D721Med (cell line): ENCODE results near the gene CCSER2.
A peak's percentile ranks its signal among the peaks of the same experiment; 100 is the strongest.

Experiments used
- DNase-seq: peaks from one replicate; pipeline ENCODE4 v3.0.0; 2011; ENCODE audit warnings: low spot score; ENCODE audit not compliant: insufficient read length
- FAIRE-seq: peaks from 2 replicates; lab custom pipeline; 2011; peaks lifted over from hg19 to GRCh38; lab: Jason Lieb, UNC
- TF ChIP-seq, protein P1 (sequence below): IDR thresholded peaks from 2 replicates; pipeline ENCODE4 v1.5.1; 2012; ENCODE audit warnings: mild to moderate bottlenecking, control low read depth; ENCODE audit not compliant: insufficient read depth; ENCODE audit errors: missing control alignments

The CCSER2 gene

DNA sequence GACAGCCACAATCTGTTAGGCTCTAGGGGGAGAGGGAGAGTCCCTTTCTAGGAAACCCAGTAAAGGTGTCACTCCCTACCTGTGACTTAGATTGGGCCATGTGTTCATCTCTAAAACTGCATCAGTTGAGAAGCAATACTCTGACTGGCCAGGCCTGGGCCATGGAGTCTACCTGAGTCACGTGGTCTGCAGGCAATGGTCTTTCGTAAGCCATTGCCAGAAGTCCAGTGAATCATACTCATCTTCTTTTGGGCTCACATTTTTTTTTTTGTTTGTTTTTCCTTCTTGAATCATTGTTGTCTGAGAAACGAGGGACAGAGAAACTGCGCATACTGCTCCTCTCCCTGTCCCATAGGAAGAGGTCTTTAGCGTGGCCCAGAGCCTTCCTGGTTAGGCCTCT is 215.6 kb downstream of the CCSER2 start:
- TF ChIP-seq, protein P1, sequence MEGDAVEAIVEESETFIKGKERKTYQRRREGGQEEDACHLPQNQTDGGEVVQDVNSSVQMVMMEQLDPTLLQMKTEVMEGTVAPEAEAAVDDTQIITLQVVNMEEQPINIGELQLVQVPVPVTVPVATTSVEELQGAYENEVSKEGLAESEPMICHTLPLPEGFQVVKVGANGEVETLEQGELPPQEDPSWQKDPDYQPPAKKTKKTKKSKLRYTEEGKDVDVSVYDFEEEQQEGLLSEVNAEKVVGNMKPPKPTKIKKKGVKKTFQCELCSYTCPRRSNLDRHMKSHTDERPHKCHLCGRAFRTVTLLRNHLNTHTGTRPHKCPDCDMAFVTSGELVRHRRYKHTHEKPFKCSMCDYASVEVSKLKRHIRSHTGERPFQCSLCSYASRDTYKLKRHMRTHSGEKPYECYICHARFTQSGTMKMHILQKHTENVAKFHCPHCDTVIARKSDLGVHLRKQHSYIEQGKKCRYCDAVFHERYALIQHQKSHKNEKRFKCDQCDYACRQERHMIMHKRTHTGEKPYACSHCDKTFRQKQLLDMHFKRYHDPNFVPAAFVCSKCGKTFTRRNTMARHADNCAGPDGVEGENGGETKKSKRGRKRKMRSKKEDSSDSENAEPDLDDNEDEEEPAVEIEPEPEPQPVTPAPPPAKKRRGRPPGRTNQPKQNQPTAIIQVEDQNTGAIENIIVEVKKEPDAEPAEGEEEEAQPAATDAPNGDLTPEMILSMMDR: no peak
- FAIRE-seq (no peak), DNase-seq (no peak)

DNA sequence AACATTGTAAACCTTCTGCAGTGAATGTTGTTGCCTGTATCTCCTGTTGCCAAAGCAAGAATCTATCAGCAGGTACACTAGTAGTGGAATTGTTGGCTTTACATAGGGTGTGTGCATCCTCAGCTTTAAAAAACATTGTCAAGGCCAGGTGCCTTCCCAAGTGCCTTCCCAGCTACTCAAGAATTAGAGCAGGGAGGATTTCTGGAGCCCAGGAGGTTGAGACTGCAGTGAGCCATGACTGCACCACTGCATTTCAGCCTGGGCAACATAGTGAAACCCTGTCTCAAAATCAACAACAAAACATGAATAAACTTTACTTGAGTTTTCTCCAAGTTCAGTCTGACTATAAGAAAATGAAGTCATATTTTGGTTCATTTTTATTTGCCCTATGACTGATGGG is 217.3 kb downstream of the CCSER2 start:
- no peak for DNase-seq
- no peak for FAIRE-seq
- TF ChIP-seq, protein P1: no peak

DNA sequence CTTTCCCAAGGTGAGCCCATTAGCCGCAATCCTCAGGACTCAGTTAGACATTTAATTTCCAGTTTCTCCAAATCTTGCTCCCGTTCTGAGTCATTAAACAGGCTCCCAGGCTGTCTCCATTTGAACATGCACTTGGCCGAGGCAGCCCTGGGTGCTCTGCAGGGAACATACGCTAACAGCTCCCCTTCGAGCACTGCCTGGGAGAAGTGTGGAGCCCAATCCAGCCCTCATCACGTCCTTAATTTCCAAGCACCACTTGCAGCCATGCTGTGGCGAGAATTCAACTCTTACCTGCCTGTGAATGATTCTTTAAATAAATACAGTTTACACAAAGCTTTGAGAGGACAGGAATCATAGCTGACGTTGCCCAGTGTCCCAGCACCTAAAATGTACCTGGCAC is 218.2 kb downstream of the CCSER2 start:
- DNase-seq (no peak), FAIRE-seq (no peak)
- TF ChIP-seq, protein P1: no peak

DNA sequence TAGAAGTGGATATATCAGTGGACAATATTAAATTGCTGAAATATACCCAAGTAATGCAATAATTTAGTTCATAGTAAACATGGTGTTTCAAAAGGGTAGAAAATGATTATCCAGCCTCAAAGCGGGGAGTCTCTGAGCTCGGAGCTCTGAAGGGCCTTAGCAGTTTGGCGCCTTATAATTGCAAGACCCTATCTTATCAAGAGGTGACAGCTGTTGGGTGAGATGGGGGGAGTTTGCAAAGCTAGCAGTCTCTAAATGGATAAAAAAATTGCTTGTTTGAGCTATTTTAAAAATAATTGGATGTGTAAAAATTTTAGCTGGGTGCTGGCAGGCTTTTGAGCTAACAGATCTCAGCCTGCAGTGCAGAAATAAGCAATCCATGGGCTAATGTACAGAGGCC is 219.2 kb downstream of the CCSER2 start:
- no peak for FAIRE-seq
- TF ChIP-seq, protein P1: no peak
- DNase-seq: no peak

DNA sequence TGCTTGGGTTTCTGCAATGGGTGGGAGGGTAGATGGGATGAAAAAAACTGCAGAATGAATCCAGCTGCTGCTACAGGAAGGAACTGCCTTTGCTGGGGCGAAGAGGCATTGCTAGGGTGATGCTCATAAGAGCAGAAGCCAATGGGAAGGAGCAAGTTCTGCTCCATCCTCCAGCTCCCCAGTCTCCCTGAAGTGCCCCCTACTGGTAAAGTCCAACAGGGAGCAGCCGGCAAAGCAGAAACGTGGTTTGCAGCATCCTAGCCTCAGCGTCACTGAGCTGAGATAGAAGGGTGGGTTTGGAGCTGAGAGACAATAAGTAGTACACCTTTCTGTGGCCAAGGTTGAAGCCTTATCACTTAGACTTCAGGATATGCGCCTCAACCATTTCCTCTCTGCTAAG is 220.5 kb downstream of the CCSER2 start:
- TF ChIP-seq, protein P1: peak; percentile 9
- DNase-seq (no peak), FAIRE-seq (no peak)

DNA sequence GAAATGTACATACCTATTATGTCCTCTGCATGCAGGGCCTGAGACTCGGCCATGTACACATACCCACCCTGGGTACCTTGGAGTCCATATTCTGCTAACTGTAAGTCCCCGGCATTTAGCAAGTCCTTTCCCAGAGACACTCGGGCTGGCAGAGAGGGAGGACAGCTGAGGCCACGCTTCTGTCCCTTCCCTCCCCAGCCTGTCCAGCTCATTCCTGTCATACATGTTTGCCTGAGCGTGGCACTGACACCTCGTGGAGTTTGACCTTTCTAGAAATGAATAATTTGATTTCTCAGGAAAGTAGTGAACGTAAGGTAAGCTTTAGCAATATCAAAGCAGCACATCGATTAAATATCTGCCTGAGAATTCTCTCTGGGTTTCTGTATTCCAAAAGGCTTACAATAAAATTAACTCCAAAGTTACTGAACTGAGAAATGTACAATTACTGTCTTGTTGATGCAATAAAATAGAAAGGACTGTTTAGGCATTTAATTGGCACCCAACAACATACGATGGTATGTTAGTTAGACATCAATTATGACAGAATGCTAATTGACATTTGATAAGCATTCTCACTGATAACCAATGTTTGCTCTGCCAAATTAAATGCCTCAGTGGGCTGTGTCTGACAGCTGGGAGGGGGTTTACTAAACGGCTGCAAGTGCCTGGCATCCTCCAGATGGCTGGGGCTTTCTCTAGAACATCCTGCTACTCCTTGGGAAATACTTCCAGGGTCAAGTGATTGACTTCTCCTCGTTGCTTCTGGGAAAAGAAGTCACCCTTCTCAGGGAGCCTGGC is 221.2 kb downstream of the CCSER2 start:
- TF ChIP-seq, protein P1: no peak
- FAIRE-seq: no peak
- DNase-seq: no peak

DNA sequence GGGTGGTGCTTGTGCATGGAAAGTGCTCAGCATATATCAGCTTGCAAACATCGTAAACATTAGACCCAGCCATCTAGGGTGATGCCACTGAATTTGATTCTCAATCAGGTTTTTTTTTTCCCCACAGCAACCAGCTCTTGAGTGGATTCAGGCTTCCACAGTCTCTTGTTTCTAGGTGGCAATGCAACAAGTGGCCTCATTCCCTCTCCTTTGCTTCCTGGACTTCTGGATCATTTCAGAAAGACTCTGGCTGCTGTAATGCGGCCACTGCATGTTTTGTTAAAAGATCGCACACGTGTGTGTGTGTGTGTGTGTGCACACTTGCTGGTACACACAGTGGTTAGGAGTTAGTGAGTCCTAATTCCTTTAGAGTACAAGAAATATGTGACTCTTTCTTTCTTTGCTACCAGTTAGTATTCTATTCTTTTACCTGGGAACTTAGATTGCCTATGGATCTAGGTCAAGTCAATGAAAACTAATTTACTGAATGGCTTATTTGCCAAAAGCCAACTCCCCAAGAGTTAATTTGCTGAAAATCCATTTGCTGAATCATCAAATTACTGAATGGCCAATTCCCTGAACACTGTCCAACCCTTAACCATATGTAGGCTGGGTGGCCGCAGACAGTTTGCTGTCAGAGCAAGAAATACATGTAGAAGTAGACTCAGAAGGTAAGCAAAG is 222.5 kb downstream of the CCSER2 start:
- FAIRE-seq (no peak), DNase-seq (no peak)
- TF ChIP-seq, protein P1: no peak
